Progenitor cell of endocrine pancreas (in vitro differentiated cells): Measurements from ENCODE around the gene RALGPS1. TPM values are rescaled to one million over a fixed set of nuclear protein-coding genes. Genes with fewer than 3 reads are reported as not detected.
A peak's percentile ranks its signal among the peaks of the same experiment; 100 is the strongest.

Experiments used
- DNase-seq: peaks from one replicate; pipeline ENCODE4 v3.0.0; 2021; ENCODE audit warnings: low spot score; ENCODE audit not compliant: unreplicated experiment
- H3K27ac Mint-ChIP-seq: 2 replicates; pipeline ENCODE4 v1.8.0; 2021; ENCODE audit warnings: mild to moderate bottlenecking, moderate library complexity, mixed read lengths
- H3K27me3 Mint-ChIP-seq: 2 replicates; pipeline ENCODE4 v1.8.0; 2021; ENCODE audit warnings: mixed read lengths
- H3K36me3 Mint-ChIP-seq: 2 replicates; pipeline ENCODE4 v1.8.0; 2022; ENCODE audit warnings: mixed read lengths; ENCODE audit not compliant: insufficient read depth
- H3K4me1 Mint-ChIP-seq: 2 replicates; pipeline ENCODE4 v1.8.0; 2021; ENCODE audit warnings: low read depth, mixed read lengths
- H3K4me3 Mint-ChIP-seq: 2 replicates; pipeline ENCODE4 v1.8.0; 2021; ENCODE audit warnings: low read depth, mild to moderate bottlenecking, moderate library complexity, mixed read lengths
- H3K9me3 Mint-ChIP-seq: 2 replicates; pipeline ENCODE4 v1.8.0; 2021; ENCODE audit warnings: low read depth, mixed read lengths
- total RNA-seq: library from RNA; stranded (reverse); gene quantifications from 2 replicates; pipeline ENCODE4 v1.2.1, GENCODE V29; 2021
- TF ChIP-seq, protein P1 (sequence below): fragments of 200-600 bp; sonication (generic); IDR thresholded peaks from one replicate; pipeline ENCODE4 v1.5.0; 2021; ENCODE audit warnings: antibody characterized with exemption, mild to moderate bottlenecking; ENCODE audit not compliant: unreplicated experiment

The RALGPS1 gene
- total RNA-seq, 1 donor from 2014 or later, result 39.2 TPM

DNA sequence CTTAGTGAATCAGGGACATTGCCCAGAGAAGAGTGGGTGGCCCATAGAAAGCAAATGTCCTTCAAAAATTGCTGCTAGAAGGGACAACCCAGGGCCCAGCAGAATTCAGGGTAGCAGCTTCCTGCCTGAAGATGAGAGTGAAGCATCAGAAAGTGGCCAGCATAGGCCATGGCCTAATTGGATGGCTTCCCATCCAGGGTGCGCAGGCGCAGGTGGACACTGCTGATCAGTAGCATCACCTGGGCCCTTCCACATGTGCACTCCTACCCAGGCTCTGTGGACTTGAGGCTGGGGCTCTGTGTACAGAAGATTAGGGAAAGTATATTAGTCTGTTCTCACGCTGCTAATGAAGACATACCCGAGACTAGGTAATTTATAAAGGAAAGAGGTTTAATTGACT, 291.4 kb downstream of the RALGPS1 start:
- Mint-ChIP-seq H3K27me3 (no peaks in the 10 kb centered on the region), H3K36me3 (peaks cover 1% of the 10 kb centered on the region), H3K27ac (peak overlapping the region; percentile 65), H3K4me3 (no peak overlapping the region), H3K4me1 (peaks cover 4% of the 10 kb centered on the region), H3K9me3 (no peaks in the 10 kb centered on the region)
- TF ChIP-seq, protein P1, sequence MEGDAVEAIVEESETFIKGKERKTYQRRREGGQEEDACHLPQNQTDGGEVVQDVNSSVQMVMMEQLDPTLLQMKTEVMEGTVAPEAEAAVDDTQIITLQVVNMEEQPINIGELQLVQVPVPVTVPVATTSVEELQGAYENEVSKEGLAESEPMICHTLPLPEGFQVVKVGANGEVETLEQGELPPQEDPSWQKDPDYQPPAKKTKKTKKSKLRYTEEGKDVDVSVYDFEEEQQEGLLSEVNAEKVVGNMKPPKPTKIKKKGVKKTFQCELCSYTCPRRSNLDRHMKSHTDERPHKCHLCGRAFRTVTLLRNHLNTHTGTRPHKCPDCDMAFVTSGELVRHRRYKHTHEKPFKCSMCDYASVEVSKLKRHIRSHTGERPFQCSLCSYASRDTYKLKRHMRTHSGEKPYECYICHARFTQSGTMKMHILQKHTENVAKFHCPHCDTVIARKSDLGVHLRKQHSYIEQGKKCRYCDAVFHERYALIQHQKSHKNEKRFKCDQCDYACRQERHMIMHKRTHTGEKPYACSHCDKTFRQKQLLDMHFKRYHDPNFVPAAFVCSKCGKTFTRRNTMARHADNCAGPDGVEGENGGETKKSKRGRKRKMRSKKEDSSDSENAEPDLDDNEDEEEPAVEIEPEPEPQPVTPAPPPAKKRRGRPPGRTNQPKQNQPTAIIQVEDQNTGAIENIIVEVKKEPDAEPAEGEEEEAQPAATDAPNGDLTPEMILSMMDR, result no peak
- DNase-seq, result no peak

DNA sequence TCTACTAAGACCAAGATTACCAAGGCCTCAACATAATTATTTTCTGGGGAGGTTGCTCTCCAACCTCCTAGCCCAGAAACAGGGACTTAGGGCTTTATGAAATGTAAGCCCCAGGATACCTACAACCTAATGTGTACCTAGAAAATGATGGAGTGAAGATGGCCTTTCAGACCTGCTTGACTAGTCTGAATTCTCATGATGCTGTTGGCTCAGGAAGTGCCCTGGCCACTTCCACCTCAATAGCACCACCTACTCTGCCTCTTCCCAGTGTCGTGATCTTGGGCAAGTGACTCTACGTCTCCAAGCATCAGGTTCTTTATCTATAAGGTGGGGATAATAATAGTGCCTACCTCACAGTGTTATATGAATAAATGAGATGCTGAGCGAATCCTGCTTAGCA, 292.1 kb downstream of the RALGPS1 start:
- no peak overlapping the region for H3K27ac Mint-ChIP-seq
- DNase-seq, result no peak
- no peaks in the 10 kb centered on the region for H3K9me3 Mint-ChIP-seq
- H3K27me3 Mint-ChIP-seq, result no peaks in the 10 kb centered on the region
- peaks cover 5% of the 10 kb centered on the region for H3K4me1 Mint-ChIP-seq
- peaks cover 1% of the 10 kb centered on the region for H3K36me3 Mint-ChIP-seq
- no peak overlapping the region for H3K4me3 Mint-ChIP-seq
- TF ChIP-seq, protein P1, result no peak

DNA sequence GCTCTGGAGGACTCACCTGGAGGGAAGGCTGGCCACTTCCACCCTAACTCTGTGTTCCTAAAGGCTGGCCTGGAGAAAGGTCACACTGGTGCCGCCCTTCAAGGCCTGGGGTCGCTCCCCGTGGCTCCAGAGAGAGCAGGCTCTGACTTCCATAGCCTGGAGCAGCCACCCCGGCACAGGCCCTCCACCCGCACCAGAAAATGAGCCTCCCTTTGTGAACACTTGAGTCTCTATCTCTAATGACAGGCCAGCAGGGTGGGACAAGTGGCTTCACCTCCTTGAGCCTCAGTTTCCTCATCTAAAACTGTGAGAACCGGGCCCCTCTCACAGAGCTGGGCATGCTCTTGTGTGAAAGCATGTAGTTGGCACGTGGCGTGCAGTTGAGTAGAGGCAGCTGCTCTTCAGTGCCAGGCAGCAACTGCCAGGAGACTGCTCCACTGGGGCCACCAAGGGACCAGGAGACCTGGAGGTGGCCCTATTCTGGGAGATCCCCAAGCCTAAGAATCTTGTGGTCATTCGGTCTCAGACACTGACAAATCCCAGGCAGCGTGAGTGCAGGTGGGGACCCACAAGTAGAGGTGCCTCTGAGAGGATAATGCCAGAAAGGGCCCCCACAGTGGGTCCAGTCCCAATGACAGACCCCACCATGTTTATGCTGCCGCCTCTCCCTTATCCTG, 293.3 kb downstream of the RALGPS1 start:
- Mint-ChIP-seq H3K4me3 (no peak overlapping the region), H3K36me3 (peaks cover 1% of the 10 kb centered on the region), H3K9me3 (no peaks in the 10 kb centered on the region), H3K27me3 (no peaks in the 10 kb centered on the region), H3K4me1 (peaks cover 5% of the 10 kb centered on the region), H3K27ac (no peak overlapping the region)
- no peak for DNase-seq
- TF ChIP-seq, protein P1, result no peak

DNA sequence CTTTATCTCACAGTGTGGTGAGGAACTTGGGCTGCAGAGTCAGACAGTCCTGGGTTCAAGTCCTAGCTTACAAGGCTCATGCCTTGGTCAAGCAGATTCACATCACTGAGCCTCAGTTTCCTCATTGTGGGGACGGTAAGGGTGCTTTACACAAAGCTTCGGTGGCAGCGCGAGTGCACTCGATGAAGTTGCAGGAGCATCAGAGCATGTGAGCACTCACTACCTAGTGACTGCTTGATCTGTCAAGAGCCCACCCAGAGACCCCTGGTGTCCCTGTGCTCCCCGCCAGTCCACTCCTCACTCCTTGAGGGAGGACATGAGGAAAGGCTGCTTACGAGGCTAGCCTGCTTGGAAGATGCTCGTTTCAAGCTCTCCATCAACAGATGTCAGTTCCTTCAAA, 293.8 kb downstream of the RALGPS1 start:
- no peaks in the 10 kb centered on the region for H3K27me3 Mint-ChIP-seq
- H3K4me3 Mint-ChIP-seq, result no peak overlapping the region
- DNase-seq, result no peak
- H3K36me3 Mint-ChIP-seq, result peaks cover 1% of the 10 kb centered on the region
- no peak overlapping the region for H3K27ac Mint-ChIP-seq
- TF ChIP-seq, protein P1, result no peak
- peaks cover 5% of the 10 kb centered on the region for H3K4me1 Mint-ChIP-seq
- H3K9me3 Mint-ChIP-seq, result no peaks in the 10 kb centered on the region

DNA sequence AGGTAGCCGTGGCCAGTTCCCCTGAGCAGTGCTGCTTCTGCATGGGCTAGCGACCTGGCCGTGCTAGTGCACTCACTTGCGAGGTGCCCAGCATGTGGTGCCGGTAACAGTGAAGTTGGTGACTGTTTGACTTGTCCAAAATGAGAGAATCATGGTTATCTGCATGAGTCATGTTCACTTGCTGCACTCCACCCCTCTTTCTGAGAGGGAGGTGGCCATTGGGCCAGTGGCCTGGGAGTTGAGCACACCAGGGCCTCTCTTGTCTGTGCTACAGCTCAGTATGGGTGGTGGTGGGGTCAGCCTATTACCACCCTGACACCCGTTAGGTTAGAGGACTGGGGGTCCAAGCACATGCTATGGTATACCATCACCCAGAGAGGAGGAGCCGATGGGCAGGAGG, 294.6 kb downstream of the RALGPS1 start:
- Mint-ChIP-seq H3K4me1 (peaks cover 5% of the 10 kb centered on the region), H3K27me3 (no peaks in the 10 kb centered on the region), H3K27ac (no peak overlapping the region), H3K36me3 (peaks cover 1% of the 10 kb centered on the region), H3K9me3 (no peaks in the 10 kb centered on the region), H3K4me3 (no peak overlapping the region)
- DNase-seq, result no peak
- TF ChIP-seq, protein P1, result no peak
